NCI-H146 treated with DMSO at 0.1 percent for 48 hours (cell line): Measurements from ENCODE around the gene NXNL1.
A peak's percentile ranks its signal among the peaks of the same experiment; 100 is the strongest.

Source experiments
- DNase-seq: peaks from one replicate; lab custom pipeline; 2025; ENCODE audit not compliant: unreplicated experiment; lab: John Stamatoyannopoulos, UW

The NXNL1 gene

DNA sequence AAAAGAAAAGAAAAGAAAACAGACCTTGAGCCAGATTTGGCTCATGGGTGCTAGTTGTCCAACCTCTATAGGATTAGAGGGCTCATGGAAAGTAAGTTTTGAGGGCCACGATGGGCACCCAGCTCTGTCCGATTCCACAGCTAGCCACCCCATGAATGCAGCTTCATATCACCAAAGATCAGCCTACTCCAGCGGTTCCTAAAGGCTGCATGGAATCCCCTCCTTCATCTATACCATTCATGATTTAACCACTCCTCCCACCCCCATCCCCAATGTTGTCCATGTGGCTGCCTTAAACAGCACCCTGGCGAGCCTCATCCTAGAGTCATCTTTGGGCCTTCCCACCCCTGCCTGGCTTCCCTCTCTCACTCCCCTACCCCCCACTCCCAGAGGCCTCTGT, 38.8 kb downstream of the NXNL1 start:
- DNase-seq: no peak

DNA sequence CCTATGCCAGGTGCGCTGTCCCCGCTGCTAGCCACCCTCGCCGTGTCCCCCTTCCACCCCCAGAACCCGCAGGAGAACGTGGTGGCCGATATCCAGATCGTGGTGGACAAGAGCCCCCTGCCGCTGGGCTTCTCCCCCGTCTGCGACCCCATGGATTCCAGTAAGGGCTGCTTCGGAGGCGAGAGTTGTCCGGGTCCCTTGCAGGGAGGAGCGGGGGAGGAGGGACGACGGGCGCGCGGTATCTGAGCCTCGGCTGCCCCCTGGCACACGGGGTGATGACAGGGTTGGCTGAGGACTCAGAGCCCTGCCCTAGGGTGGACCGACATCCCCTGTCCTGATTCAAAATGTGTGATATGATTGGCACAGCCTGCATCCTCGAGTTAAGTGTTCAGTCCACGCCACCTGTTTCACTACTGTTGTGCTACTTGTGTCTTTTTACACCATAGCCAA, 40.2 kb downstream of the NXNL1 start:
- no peak for DNase-seq

GRCh38 chr19:17419621-17420474, 40.9 kb downstream of the NXNL1 start, which contains the start of gene MVB12A:
TSS of gene MVB12A (plus strand) at chr19:17420047. CDS start at chr19:17420136, 89 bp downstream.
- DNase-seq: peak; percentile 96

GRCh38 chr19:17419154-17419620, 41.5 kb downstream of the NXNL1 start:
- DNase-seq: no peak

GRCh38 chr19:17418710-17419109, 42.0 kb downstream of the NXNL1 start:
- DNase-seq: no peak

GRCh38 chr19:17415121-17415520, 45.6 kb downstream of the NXNL1 start:
- DNase-seq: no peak

DNA sequence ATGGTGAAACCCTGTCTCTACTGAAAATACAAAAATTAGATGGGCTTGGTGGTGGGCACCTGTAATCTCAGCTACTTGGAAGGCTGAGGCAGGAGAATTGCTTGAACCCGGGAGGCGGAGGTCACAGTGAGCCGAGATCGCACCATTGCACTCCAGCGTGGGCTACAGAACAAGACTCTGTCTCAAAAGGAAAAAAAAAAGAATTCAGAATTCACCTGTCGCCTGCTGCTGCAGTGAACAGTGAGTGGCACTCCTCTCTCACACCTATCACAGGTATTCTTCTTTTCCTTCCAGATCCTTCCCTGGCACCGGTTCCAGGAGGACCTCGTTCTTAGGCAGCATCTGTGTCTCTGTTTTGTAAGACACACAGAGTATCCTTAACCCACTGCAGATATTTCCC, 46.6 kb downstream of the NXNL1 start:
- no peak for DNase-seq

GRCh38 chr19:17411801-17412200, 48.9 kb downstream of the NXNL1 start:
- DNase-seq: peak; percentile 51

DNA sequence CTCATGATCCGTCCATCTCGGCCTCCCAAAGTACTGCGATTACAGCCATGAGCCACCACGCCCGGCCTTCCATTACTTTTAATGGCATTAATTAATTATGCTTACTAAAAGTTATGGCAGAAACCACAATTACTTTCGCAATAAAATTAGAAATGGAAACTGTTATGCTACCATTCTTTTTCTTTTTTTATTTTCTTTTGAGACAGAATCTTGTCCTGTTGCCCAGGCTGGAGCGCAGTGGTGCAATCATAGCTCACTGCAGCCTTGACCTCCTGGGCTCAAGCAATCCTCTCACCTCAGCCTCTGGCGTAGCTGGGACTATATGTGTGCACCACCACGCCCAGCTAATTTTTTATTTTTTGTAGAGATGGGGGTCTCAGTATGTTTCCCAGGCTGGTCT, 50.7 kb downstream of the NXNL1 start:
- no peak for DNase-seq

DNA sequence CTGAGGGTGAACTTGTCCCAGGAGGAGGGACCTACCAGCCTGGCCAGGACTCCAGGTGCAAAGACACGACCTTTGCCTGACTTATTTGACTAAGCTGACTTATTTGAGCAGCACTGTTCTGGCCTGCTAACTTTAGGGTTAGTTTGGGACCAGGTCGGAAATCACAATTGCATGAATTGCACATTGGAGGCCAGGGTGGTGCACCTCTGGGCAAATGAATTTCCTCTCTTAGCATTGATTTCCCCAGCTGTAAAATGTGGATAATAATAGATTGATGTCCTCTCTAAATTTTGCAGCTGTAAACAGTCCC, 53.9 kb downstream of the NXNL1 start:
- DNase-seq: no peak

DNA sequence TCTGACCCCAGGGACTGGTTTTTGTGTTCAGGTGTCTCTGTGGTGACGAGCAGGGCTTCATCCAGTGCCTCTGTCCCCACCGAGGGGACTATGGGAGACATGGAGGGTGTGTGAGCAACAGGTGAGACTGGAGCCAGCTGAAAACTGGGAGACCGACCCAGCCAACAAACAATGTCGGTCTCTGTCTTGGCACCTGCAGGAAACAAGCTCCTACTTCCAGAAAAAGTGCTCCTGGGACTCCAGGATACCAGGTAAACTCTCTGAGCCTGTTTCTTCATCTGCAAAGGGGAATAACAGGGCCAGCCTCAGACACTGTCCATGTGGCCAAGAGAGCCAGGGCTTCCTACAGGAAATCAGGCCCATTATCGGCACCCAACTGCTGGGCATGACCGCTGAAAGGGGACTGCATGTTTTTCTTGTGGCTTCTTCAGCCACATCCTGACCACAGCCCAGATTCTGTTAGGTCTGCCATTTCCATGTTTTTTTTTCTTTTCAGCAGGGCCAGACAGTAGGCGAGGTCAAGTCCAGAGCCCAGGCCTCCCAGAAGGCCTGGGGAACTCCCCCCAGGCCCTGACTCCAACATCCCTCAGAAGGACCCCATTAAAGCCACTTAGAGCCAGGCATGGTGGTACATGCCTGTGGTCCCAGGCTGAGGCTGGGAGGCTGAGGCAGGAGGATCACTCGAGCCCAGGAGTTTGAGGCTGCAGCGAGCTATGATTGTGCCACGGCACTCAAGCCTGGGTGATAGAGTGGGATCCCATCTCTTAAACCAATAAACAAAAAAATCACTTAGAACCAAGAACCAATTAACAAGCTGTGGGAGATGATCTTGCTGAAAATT, 54.5 kb downstream of the NXNL1 start:
- DNase-seq: no peak
